ENCODE results near the gene NUDT2.
A peak's percentile ranks its signal among the peaks of the same experiment; 100 is the strongest.
"Not testable (repeated sequence)": the region's sequence is repeated elsewhere in the genome, so short reads cannot be mapped to it uniquely, and the experiment has no call there.

The NUDT2 gene

GRCh38 chr9:34343605-34344004, 14.2 kb downstream of the NUDT2 start:
- Histone ChIP-seq H3K4me3 (no peak overlapping the region), H3K9me3 (no peaks in the 10 kb centered on the region), H3K36me3 (peaks cover 21 to 62% (median 38%) of the 10 kb centered on the region in 3 donors), H3K27ac (peak overlapping the region; percentile 54 to 72), H3K27me3 (no peaks in the 10 kb centered on the region), H3K4me1 (peaks cover 0 to 35% (median 7%) of the 10 kb centered on the region in 4 donors)
- TF ChIP-seq CTCF (IDR thresholded peaks at IDR 0.05), result no peak
- DNase-seq, result peak in 1 of 2 donors; percentile 27
- intact Hi-C loops (cut with DNase I; ENCODE audit: low total_unique reads), result no loop called here

DNA sequence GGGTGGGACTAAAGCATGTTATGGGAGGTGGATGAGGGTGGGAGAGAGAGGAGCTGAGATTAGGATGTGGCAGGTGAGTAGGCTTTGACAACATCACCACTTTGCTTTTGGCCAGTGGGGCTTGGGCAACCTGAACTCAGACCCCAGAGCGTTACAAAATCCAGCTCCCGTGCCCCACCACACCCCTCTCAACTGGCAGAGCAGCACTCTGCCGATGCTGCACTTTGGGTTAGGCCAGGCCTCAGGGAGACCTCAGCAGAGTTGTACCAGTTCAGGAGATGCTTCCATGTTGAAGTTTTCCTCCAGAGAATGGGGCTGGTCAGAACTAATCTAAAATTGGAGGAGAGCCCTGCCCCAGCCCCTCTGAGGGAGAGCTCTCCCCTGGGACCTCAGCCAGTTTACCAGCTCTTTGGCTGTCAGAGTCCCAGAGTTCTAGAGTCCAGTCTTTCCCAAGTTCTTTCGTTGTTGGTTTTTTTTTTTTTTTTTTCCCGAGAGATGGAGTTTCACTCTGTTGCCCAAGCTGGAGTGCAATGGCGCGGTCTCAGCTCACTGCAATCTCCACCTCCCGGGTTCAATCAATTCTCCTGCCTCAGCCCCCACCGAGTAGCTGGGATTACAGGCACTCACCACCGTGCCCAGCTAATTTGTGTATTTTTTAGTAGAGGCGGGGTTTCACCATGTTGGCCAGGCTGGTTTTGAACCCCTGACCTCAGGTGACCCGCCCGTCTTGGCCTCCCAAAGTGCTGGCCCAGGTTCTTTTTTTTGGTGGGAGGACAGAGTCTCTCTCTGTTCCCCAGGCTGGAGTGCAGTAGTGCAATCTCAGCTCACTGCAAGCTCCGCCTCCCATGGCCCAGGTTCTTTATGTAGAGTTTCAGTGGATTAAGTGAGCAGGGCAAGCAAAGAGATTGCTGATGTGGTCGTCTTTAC, 17.8 kb downstream of the NUDT2 start:
- H3K4me3 ChIP-seq, result no peak overlapping the region
- no peak for TF ChIP-seq CTCF (IDR thresholded peaks at IDR 0.05)
- intact Hi-C loops (cut with DNase I; ENCODE audit: low total_unique reads), result no loop called here
- H3K27ac ChIP-seq, result peak overlapping the region in 1 of 2 donors; percentile 72
- H3K9me3 ChIP-seq, result no peaks in the 10 kb centered on the region
- peaks cover 0 to 28% (median 10%) of the 10 kb centered on the region in 3 donors for H3K36me3 ChIP-seq
- no peaks in the 10 kb centered on the region for H3K27me3 ChIP-seq
- DNase-seq, result no peak
- peaks cover 0 to 35% (median 6%) of the 10 kb centered on the region in 4 donors for H3K4me1 ChIP-seq

DNA sequence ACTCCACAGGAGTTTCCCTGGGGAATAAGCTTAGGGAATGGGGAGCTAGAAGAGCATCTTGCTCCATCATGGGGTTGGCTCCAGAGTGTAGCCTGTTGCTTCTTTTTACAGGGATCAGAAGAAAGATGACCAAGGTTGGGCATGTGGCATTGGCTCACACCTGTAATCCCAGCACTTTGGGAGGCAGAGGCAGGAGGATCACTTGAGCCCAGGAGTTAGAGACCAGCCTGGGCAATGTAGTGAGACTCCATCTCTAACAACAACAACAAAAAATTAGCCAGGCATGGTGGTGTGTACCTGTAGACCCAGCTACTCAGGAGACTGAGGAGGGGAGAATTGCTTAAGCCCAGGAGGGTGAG, 18.4 kb downstream of the NUDT2 start:
- Histone ChIP-seq H3K27ac (no peak overlapping the region), H3K4me1 (peaks cover 0 to 30% (median 6%) of the 10 kb centered on the region in 4 donors), H3K9me3 (no peaks in the 10 kb centered on the region), H3K27me3 (no peaks in the 10 kb centered on the region), H3K36me3 (peaks cover 0 to 21% (median 7%) of the 10 kb centered on the region in 3 donors), H3K4me3 (no peak overlapping the region)
- intact Hi-C loops (cut with DNase I; ENCODE audit: low total_unique reads), result no loop called here
- no peak for TF ChIP-seq CTCF (IDR thresholded peaks at IDR 0.05)
- DNase-seq, result no peak

GRCh38 chr9:34349324-34349723, 20.0 kb downstream of the NUDT2 start:
- DNase-seq, result no peak
- peaks cover 0 to 17% (median 6%) of the 10 kb centered on the region in 4 donors for H3K4me1 ChIP-seq
- H3K27ac ChIP-seq, result no peak overlapping the region
- no peaks in the 10 kb centered on the region for H3K27me3 ChIP-seq
- H3K4me3 ChIP-seq, result no peak overlapping the region
- intact Hi-C loops (cut with DNase I; ENCODE audit: low total_unique reads), result no loop called here
- H3K36me3 ChIP-seq, result peaks cover 0 to 8% (median 7%) of the 10 kb centered on the region in 3 donors
- no peak for TF ChIP-seq CTCF (IDR thresholded peaks at IDR 0.05)
- no peaks in the 10 kb centered on the region for H3K9me3 ChIP-seq

- H3K27ac ChIP-seq; intact Hi-C loops (cut with DNase I; ENCODE audit: low total_unique reads); H3K4me3 ChIP-seq: not testable (repeated sequence)
Observed at GRCh38 chr9:34352122-34352652, 22.8 kb downstream of the NUDT2 start.

GRCh38 chr9:34352957-34353356, 23.6 kb downstream of the NUDT2 start:
- H3K9me3 ChIP-seq, result peaks cover 0 to 10% (median 0%) of the 10 kb centered on the region in 3 donors
- H3K27me3 ChIP-seq; H3K4me3 ChIP-seq; intact Hi-C loops (cut with DNase I; ENCODE audit: low total_unique reads); H3K4me1 ChIP-seq; H3K36me3 ChIP-seq; H3K27ac ChIP-seq; DNase-seq: not testable (repeated sequence)

More at GRCh38 chr9:34352122-34352652, 22.8 kb downstream of the NUDT2 start:
- not testable (repeated sequence) for H3K4me1 ChIP-seq, DNase-seq, H3K36me3 ChIP-seq, H3K27me3 ChIP-seq
- peaks cover 0 to 10% (median 0%) of the 10 kb centered on the region in 3 donors for H3K9me3 ChIP-seq
